Panc1 (cell line): ENCODE data around the gene PDE4B.

ENCODE experiments used
- POLR2AphosphoS5 ChIP-seq: IDR thresholded peaks from 2 replicates; pipeline ENCODE4 v1.6.1; 2012; ENCODE audit warnings: mild to moderate bottlenecking, low read depth, low read length, moderate library complexity
- TF ChIP-seq, protein P1 (sequence below): fragments of 450-650 bp; IDR thresholded peaks from 2 replicates; pipeline ENCODE4 v1.5.1; 2017; ENCODE audit warnings: mild to moderate bottlenecking
- TF ChIP-seq, protein P2 (sequence below), 2 experiments: IDR thresholded peaks; 2 replicates each; pipeline ENCODE4 v1.6.1; 2011 to 2012; ENCODE audit warnings: low read depth in 2 of 2, control low read depth in 1 of 2, low read length in 1 of 2, mild to moderate bottlenecking in 1 of 2, moderate library complexity in 1 of 2; ENCODE audit not compliant: insufficient read depth in 1 of 2

DNA sequence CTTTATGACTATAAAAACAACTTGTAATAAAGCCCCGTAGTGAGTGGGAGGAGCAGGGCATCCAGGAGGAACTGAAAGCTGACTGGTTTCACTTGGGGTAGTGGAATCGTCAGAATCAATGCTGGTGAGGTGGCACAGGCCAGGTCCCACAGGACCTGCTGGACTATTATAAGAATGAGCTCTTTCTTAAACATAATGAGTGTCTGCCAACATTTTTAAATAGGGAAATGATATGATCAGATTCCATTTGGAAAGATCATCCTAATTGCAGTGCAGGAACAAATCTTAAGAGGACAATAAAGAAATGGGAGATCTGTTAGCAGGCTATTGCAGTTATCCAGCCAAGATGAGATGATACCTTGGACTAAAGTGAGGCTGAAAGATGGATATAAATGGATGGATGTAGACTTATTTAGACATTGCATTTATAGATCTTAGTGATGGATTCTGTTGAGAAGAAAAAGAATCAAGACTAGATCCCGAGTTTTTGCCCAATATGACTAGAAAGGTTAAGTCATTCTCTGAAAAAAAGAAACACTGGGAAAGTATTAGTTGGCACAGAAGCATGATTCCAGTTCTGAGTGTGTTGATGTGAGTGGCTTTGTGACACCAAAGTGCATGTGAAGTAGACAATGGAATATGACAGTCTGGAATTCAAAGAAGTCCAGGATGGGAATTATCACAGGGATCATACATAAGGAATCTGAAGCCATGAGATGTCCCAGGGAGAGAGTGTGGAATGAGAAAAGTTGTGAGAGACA lies 587.9 kb downstream of the PDE4B start:
- TF ChIP-seq, protein P1, sequence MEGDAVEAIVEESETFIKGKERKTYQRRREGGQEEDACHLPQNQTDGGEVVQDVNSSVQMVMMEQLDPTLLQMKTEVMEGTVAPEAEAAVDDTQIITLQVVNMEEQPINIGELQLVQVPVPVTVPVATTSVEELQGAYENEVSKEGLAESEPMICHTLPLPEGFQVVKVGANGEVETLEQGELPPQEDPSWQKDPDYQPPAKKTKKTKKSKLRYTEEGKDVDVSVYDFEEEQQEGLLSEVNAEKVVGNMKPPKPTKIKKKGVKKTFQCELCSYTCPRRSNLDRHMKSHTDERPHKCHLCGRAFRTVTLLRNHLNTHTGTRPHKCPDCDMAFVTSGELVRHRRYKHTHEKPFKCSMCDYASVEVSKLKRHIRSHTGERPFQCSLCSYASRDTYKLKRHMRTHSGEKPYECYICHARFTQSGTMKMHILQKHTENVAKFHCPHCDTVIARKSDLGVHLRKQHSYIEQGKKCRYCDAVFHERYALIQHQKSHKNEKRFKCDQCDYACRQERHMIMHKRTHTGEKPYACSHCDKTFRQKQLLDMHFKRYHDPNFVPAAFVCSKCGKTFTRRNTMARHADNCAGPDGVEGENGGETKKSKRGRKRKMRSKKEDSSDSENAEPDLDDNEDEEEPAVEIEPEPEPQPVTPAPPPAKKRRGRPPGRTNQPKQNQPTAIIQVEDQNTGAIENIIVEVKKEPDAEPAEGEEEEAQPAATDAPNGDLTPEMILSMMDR, result no peak
- TF ChIP-seq, protein P2, sequence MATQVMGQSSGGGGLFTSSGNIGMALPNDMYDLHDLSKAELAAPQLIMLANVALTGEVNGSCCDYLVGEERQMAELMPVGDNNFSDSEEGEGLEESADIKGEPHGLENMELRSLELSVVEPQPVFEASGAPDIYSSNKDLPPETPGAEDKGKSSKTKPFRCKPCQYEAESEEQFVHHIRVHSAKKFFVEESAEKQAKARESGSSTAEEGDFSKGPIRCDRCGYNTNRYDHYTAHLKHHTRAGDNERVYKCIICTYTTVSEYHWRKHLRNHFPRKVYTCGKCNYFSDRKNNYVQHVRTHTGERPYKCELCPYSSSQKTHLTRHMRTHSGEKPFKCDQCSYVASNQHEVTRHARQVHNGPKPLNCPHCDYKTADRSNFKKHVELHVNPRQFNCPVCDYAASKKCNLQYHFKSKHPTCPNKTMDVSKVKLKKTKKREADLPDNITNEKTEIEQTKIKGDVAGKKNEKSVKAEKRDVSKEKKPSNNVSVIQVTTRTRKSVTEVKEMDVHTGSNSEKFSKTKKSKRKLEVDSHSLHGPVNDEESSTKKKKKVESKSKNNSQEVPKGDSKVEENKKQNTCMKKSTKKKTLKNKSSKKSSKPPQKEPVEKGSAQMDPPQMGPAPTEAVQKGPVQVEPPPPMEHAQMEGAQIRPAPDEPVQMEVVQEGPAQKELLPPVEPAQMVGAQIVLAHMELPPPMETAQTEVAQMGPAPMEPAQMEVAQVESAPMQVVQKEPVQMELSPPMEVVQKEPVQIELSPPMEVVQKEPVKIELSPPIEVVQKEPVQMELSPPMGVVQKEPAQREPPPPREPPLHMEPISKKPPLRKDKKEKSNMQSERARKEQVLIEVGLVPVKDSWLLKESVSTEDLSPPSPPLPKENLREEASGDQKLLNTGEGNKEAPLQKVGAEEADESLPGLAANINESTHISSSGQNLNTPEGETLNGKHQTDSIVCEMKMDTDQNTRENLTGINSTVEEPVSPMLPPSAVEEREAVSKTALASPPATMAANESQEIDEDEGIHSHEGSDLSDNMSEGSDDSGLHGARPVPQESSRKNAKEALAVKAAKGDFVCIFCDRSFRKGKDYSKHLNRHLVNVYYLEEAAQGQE (IDR thresholded peaks at IDR 0.05; ENCODE audit: insufficient read depth in 1 of 2, low read depth in 2 of 2, low read length in 1 of 2), result no peak
- TF ChIP-seq POLR2AphosphoS5, result no peak
